DMS114 treated with DMSO at 0.1 percent for 48 hours (cell line): ENCODE results near the gene NCAPG2.
"Not testable (repeated sequence)": the region's sequence is repeated elsewhere in the genome, so short reads cannot be mapped to it uniquely, and the experiment has no call there.

Source experiments
- DNase-seq: peaks from one replicate; lab custom pipeline; 2025; ENCODE audit not compliant: unreplicated experiment; lab: John Stamatoyannopoulos, UW

The NCAPG2 gene

DNA sequence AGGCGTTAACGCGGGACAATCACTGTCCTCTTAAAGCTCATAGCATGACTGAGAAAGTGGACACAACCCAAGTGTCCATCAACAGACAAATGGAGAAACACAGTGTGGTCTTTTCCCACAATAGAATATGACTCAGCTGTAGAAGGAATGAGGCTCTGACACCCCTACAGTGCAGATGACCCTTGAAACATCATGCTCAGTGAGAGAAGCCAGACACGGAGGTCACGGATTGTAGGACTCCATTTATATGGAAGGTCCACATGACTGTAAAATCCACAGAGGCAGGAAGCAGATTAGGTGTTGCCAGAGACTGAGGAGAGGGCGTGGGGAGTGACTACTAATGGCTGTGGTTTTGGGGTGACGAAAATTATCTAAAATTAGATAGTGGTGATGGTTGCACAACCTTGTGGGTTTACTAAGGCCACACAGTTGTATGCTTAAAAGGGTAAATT is 6.1 kb upstream of the NCAPG2 start:
- no peak for DNase-seq

DNA sequence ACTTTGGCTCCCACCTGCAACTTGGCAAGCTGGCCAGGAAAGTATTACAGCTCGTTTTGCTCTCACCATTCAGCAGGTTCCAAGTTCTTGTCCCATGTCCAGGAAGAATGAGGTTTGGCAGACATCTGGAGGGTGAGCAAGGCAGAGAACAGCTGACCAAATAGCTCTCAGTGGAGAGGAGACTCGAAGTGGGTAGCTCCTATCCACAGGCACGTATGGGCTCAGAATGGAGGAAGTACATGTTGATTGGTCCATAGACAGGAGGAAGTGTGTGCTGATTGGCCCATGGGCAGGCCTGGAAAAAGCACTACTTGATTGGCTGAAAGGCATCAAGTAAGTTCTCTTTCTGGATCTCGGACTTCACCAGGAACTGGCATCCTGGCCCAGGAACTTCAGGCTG is 3.0 kb upstream of the NCAPG2 start:
- no peak for DNase-seq

DNA sequence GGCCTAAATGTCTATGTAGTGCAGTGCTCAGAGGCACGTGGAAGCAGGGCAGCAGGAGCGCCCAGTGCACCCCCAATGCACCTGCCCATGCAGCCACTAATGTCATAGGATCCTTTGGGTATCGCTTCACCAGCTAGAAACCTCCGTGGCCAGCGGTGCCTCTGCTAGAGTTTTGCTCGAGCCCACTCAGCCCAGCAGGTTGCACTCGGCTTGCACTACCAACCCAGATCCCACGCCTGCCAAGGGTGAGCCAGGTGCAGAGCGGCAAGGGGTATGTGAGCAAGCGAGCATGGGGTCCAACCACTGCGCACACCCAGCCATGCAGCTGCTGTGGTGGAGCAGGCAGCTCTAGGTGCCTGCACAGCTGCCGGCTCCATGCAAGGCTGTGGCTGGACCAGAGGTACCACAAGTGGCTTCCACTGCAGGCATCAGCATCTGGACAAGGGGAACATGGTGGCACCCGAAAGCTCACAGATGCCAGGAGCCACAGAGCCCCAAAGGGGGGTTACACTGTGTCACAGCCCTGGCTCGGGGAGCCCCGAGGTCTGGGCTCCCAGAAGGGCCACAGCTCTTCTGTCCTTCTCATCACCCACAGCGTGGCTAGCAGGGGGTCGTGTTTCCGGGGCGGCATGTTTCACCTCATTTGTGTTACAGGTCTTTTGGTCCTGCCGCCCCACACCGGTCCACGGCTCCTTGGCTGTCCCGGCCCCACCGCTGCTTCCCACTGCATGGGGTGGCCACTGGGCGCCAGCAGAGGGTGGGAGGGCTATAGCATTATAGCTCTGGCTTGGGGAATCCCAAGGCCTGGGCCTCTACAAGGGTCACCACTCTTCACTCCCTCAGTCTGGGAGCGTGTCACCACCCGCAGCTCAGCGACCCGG is 2.3 kb upstream of the NCAPG2 start:
- no peak for DNase-seq

DNA sequence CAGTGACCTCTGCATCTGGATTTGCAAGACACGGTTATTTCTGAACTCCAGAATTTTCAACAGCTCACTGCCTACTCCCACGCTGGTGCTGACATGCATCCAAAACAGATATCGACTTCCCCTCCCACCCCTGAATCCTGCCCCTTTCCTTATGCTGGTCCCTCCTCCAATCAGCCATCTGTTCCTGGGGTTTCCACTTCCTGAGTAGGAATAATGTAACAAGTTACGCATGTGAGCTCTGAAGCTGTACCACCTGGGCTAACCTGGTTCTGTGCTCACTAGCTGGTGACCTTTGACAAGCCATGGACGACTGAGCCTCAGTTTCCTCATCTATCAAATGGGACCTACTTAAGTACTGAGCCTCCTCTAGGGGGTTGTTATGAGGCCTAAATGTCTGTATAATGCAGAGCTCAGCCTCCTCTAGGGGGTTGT is 1.7 kb upstream of the NCAPG2 start:
- no peak for DNase-seq

DNA sequence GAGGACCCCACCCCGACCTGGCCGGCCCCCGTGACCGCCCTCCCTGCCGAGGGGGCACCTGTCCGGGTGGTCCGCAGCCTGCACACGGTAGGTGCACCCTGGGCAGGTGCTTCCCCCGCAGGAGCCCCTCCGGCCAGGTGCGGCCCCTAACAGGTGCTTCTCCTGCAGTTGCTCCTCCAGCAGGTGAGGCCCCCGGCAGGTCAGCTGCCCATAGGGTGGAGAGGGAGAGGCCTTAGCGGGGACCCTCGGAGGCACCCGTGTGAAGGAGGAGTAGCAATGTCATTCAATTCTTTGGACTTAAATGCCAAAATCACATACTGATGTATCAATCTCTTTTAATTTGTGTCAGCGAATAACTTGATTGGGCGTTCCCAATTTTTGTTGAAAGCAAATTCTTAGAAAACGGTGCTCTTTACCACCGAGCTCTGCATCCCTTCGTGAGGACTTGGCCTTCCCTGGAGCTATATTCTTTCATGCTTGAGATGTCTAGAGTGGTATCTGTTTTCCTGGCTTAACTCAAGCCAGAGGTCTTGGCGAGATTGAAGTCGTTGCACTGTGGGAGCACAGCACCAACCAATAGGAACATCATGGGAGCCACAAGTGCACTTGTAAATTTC is 738 bp upstream of the NCAPG2 start:
- DNase-seq: no peak

DNA sequence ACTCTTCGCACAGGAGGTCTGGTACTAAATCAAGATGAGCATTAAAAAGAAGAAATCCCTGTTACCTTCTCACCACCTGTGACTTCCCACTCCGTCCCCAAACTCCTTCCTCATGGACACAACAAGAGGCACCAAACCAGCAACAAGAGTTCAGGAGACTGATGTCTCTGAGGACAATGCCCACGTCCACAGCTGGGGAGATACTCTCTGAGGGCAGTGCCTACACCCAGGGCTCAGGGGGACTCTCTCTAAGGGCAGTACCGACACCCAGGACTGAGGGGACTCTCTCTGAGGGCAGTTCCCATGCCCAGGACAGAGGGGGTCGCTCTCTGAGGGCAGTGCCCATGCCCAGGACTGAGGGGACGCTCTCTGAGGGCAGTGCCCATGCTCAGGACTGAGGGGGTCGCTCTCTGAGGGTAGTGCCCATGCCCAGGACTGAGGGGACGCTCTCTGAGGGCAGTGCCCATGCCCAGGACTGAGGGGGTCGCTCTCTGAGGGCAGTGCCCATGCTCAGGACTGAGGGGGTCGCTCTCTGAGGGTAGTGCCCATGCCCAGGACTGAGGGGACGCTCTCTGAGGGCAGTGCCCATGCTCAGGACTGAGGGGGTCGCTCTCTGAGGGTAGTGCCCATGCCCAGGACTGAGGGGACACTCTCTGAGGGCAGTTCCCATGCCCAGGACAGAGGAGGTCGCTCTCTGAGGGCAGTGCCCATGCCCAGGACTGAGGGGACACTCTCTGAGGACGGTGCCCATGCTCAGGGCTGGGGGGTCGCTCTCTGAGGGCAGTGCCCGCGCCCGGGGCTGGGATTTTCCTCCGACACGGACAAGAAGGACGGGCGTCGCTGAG is 703 bp downstream of the NCAPG2 start:
- not testable (repeated sequence) for DNase-seq

DNA sequence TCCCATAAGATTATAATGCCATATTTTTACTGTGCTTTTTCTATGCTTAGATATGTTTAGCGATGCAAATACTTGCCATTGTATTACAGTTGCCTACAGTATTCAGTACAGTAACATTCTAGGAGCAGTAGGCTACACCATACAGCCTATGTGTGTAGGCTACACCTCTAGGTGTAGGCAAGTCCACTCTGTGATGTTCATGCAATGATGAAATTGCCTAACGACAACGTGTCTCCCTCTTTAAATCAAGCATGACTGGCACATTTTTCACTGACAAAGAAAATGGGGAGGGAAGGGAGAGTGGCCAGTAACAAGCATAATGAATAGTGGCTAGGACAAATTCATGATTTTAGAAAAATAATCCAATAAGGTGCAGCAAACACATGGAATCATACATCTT is 1.7 kb downstream of the NCAPG2 start:
- DNase-seq: no peak

DNA sequence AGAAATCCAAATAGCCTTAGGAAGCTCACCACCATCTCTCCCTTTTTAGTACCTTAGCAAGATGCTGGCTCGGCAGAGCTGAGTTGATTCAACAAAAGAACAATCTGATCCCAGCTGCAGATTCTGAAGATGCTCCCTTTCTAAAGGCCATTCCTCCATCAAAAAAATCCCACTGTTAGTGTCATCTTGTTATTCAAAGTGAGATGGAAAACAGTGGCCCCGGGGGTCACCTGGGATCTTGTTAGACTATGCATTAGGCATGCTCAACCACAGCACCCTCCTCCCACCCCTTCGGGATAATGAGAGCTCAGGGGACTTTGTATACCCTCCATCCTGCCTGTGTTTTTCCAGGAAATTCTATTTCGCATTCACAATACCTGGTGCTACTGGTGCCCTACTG is 2.4 kb downstream of the NCAPG2 start:
- no peak for DNase-seq

DNA sequence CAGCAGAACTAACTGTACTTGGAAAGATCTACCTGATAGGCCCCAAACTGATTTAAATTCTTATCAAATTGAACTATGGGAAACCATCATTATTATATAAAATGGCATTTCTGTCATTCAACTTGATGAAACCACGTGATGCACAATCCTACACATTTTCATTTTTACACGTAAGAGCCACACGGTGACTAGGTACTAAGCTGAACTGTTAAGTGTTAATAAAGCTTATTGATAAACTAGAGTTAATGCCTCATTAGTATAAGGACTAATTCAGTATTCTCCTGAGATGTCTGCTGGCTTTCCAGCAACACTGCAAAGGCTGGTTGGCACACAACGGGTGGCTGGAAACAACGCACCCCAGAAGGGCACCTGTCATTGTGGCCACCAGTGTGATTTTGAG is 4.6 kb downstream of the NCAPG2 start:
- DNase-seq: no peak

DNA sequence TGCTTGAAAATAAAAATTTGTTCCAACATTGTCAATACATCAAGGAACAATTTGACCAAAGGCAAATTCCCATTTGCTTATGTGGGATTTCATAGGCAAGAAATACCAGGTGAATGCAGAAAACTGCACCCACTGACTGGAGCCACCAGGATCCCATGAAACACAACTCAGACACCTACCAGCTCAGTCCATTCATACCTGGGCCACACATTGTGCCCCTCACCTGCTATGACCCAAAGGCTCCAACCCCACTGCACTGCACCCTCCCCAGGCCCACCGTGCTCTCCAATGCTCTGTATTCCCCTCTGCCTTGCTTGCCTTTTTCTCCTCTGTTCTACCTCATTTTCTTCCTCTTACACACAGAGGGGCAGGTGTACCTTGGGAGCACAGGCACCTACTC is 5.3 kb downstream of the NCAPG2 start:
- no peak for DNase-seq

DNA sequence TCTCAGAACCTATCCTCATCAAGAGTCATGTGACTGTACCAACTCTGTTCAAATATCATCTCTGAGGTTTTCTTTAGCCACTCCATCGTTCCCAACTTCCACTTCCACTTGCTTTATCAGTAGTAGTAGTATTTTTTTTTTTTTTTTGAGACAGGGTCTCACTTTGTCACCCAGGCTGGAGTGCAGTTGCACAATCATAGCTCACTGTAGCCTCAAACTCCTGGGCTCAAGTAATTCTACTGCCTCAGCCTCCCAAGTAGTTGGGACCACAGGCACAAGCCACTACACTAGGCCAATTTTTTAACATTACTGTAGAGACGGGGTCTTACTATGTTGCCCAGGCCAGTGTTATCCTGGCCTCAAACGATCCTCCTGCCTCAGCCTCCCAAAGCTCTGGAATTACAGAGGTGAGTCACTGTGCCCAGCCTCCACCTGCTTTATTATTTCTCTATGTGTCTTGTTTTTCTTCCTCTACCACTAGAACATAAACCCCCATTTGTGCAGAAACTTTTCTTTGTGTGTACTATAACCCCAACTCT is 5.9 kb downstream of the NCAPG2 start:
- no peak for DNase-seq

DNA sequence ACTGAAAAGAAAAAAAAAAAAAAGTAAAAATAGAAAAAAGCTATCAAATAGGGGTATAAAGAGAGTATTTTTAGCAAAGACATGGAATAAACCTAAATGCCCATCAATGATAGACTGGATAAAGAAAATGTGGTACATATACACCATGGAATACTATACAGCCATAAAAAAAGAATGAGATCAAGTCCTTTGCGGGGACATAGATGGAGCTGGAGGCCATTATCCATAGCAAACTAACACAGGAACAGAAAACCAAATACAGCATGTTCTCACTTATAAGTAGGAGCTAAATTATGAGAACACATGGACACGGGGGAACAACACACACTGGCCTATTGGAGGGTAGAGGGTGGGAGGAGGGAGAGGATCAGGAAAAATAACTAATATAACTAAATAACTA is 7.0 kb downstream of the NCAPG2 start:
- DNase-seq: not testable (repeated sequence)

DNA sequence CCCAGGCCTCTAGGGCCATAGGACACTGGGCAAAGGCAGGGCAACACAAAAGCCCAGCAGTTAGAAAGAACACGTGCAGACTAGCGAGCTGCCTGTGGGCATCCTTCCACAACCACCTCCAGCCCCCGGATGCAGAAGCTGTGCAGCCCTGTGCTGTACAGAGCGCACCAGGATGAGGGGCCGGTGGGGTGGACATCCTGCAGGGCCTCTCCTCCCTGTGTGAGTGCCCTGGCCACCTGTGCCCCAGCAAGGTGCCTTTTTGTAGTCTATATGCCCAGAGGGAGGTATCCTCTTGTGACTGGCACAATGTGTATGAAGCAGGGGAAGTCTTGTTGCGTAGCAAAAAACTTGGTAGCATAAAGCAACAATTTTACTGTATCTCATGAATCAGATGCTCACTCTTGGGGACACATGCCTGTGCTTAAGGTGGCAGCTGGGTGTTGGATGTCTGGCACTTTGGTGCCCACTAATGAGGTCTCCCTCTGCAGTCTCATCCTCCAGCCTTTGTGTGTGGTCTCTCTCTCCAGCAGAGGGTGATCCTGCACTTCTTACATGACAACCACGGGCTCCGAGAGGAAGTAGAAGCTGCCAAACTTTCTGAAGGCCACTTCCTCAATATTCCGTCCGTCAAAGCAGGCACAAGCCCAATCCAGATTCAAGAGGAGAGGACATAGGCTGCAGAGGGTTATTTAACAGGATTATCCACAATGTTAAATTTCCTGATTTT is 8.7 kb downstream of the NCAPG2 start:
- DNase-seq: peak; percentile 46

DNA sequence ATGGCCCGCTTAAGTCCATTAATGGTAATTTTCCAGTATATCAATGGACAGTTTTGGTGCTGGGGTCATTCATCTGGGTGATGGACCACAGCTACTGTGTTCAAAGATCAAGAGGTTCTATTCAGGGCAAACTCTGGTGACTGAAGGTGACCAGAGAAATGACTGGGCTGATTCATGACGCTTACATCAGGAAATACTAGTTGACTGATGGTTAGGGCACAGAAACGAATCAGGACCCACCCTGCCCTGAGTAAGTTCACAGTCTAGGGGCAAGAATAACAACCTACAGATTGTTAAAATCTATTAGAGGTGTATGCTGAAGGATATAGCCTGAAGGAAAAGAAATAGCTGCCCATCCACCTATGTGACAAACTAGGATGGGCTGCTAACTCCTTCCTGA is 9.5 kb downstream of the NCAPG2 start:
- no peak for DNase-seq

DNA sequence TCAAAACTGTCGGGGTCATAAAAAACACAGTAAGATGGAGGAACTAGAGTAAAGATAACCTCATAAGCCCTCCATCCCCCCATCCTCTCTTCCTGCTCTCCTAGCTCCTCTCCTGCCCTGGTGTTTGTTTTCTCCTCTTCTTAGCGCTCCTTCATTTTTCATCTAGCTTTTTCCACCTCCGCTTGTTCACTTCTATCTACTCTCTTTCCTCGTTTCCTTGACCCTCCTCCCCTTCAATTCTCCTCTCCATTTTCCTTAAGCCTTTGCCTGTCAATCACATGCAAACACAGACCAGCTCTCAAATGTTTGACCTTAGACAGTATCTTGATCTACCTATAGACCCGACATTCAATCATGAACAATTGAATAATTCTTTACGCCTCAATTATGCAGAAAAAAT is 10.0 kb downstream of the NCAPG2 start:
- DNase-seq: no peak

DNA sequence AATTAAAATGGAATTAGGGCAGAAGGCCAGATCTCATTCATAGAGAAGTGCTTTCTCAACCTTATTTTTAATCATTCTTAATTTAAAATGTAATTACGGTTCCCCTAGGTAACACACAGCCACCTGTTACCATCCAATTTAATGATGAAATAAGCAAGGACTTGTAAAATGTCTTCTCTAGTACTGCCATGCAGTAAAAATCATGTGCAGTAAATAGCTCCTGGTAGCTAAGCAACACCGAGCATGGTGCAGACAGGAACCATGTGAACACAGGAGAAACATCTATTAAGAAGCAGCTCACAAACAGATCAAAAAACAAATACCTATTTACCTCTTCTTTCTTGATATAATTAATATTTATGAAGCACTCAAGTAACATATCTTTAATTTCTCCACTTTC is 15.1 kb downstream of the NCAPG2 start:
- no peak for DNase-seq

DNA sequence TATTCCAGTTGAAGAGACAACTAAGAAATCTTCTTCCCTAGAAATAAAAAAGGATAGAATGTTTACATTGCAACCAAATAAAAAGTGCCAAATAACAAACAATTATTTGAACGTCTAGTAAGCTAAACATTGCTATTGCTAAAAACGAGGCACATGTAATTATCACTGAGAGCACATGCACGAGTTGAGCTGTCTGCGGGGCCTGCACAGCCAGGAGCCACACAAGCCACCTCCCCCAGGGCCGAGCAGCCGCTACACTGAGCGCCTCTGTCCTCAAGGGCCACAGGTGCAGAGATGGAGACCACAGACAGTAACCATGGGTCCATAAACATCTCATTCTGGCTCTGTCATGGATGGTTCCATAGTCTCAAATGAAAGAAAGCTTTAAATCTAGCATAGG is 17.2 kb downstream of the NCAPG2 start:
- DNase-seq: no peak

DNA sequence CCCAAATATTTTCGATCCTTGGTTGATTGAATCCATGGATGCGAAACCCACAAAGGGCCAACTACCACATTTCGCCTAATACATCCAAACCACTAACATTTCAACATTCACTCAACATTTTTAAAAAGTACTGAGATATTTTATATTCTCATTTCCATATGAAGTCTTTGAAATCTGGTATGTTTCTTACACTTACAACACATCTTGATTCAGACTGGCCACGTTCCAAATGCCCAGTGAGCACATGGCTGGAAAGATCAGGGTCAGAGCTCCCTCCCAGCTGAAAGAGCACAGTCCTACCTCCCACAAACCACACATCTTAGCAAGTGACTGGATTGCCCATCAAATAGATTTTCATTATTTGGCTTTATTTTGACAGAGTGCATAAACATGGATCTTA is 18.9 kb downstream of the NCAPG2 start:
- DNase-seq: no peak

DNA sequence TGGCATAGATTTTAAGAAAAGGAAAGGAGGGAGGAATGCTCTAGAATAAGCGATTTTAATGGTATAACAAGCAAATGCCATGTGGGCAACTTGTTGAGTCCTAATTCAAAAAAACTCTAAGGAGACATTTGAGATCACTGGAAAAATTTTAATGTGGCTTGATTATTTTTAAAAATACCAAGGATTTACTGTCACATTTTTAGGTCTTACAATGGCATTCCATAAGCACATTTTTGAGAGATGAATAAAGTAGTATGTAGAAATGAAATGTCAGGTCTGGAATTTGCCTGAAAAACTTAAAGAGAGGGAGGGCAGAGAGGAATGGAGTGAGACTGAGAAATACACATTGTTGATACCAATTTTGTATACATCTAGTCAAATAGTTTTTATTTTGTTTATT is 20.3 kb downstream of the NCAPG2 start:
- no peak for DNase-seq

DNA sequence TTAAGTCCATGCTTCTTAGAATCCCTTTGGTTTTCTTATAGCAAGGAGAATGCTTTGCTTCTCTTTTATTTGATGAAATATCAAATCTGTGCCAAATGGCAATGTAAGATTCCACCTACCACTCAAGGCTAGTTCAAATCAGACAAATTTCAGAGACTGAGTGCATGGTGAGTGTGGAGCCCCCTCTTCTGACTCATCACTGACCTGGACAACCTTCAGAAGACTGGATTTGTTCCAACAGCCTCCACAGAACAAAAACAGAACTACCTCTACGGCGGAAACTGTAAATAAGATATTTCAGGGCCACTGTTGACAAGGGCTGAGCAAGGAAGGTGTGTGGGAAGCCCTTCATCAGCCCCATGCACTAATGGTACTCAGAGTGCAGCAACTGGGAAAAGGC is 21.1 kb downstream of the NCAPG2 start:
- no peak for DNase-seq

DNA sequence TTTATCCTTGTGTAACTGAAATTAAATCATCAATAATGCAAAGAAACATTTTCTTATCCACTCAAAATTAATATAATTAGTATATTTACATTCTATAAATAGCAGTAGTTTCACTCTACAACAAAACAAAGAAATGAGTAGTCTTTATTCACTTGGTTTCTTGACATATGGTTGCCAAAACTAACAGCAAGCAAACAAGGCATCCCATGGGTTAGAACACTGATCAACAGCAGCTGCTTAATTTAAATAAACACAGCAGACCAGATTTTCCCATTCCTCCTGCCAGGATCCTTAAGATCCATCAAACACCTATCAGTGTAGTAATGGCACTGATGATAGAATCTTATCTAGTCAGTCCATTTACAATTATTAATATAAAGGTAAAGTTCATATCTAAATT is 22.1 kb downstream of the NCAPG2 start:
- DNase-seq: no peak
